GM21723 (cell line): ENCODE measurements around the gene GNAZ.
"Not testable (repeated sequence)": the region's sequence is repeated elsewhere in the genome, so short reads cannot be mapped to it uniquely, and the experiment has no call there.

ENCODE experiments used
- ATAC-seq: cut with Tn5 transposase; IDR thresholded peaks from one replicate; pipeline ENCODE4 v1.9.1; 2021; ENCODE audit warnings: mild to moderate bottlenecking, moderate library complexity; ENCODE audit not compliant: unreplicated experiment

GNAZ gene

DNA sequence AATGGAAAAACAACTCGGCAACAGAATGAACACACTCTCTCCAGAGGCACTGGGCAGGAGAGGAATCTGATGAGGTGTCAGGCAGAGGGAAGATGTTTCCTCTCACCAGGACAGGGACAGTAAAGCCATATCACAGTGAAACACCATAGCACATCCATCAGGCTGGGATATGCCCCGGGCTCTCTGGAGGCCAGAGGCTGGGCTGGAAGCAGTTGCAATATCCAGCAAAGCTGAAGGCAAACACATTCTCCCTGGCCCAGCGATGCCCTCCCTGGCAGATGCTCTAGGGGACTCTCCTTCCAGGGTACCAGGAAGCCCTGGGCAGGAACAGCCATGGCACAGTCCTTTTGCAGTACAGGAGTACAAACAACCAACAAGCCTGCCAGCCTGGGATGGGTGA lies 60.4 kb downstream of the GNAZ start:
- no peak for ATAC-seq

DNA sequence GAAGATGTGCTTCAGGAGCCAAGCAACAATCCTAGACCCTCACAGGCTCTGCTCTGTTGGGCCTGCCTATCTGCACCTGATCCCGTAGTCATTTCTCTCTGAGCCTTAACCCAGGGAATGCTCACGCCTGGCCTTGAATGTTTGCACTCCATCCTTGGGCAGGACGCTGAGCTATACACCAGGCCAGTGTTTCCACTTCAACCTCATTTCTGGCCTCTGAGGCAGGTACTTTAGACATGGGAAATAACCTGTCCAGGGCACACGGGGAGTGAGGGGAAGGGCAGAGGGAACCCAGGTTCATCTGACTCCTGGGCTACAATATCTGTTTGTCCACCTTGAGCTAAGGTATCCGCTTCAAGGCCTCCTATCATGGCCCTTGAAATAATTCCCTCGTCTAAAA lies 61.6 kb downstream of the GNAZ start:
- no peak for ATAC-seq

DNA sequence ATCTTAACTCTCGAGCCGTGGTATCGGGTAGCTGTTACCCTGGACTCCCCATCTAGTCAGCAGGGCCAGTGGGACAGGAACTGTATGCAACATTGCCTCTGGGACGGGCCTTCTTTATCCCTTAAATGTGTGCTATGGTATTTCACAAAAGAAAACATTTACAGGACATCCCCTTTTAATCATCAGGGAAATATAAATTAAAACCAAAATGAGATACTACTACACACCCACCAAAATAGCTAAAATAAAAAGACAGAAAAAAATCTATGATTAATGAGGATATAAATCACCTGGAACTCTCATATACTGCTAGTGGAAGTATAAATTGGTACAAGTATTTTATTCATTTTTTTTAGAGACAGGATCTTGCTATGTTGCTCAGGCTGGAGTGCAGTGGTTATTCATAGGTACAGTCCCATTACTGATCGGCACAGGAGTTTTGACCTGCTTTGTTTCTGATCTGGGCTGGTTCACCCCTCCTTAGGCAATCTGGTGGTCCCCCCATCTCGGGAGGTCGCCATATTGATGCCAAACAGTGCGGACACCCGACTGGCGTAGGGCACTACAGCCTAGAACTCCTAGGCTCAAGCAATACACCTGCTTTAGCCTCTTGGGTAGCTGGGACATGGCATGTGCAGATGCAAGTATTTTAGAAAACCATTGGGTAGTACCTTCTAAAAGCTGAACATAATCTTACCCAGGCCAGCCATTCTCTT lies 62.2 kb downstream of the GNAZ start:
- no peak for ATAC-seq

DNA sequence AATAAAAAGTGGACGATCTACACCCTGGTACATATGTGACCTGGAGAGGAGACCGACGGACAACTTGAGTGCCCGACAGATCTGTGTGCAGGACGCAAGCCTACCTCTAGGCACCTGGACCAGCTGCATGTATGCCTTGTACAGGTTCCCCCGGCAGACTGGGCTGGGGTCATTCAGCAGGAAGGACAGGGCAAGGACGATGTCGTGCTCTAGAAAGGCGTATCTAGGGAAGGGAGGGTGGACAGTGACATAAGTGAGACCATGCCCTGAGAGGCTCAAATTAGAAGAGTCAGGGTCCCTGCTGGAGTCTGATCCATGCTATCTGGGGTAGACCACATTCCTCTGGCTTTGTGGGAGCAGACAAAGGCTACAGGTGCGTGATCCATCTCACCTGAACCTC lies 63.6 kb downstream of the GNAZ start:
- ATAC-seq = no peak

DNA sequence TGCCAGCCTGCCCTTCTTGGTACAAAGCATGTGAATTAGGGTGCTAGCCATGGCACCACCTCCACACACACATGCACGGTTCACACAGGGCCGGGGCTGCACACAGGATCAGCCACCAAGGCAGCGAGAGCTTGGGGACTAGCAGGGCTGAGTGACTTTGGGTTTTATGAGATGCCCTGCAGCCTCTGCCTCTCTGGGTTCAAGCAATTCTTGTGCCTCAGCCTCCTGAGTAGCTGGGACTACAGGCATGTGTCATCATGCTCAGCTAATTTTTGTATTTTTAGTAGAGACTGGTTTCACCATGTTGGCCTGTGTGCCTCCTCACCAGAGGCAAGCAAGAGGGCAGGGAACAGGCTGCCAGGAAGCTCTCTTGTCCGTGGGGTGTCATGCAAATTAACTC lies 66.7 kb downstream of the GNAZ start:
- ATAC-seq = not testable (repeated sequence)

DNA sequence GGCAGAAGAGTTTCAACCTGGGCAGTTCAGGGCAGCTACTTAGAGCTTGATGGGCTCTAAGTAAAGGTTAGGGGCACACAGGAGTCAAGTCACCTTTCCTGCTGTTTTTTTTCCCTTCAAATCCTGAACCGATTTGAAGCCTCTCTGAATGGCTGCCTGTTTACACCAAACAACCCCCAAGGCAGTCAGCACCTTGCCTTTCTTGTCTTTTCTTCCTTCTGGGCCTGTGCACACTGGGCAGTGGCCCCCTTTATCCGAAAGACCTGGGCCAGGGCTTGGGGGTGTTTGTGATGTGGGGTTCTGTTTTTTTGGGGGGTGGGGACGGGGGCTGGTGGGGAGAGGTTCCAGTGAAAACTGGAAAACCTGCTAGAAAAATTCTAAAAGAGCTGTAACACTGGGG lies 67.1 kb downstream of the GNAZ start:
- ATAC-seq = no peak

DNA sequence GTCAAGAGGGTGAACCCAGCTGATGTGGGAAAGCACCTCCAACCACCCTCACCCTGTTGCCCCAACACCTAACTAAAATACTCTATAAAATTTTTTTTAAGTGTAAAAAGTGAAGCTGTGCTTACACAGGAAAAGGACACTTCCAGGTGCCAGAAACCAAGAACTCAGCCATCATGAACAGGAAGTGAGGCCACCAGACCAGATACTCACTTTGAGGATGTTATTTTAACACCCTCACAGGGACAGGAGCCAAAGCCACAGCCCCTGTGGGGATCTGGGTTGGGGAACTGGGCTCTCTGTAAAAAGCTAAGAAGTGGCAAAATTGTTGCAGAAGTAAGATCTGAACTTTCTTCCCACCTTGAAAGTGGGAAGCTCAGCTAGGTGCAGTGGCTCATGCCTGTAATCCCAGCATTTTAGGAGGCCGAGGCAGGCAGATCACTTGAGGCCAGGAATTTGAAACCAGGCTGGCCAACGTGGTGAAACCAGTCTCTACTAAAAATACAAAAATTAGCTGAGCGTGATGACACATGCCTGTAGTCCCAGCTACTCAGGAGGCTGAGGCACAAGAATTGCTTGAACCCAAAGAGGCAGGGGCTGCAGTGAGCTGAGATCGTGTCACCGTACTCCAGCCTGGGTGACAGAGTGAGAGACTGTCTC lies 67.7 kb downstream of the GNAZ start:
- no peak for ATAC-seq

DNA sequence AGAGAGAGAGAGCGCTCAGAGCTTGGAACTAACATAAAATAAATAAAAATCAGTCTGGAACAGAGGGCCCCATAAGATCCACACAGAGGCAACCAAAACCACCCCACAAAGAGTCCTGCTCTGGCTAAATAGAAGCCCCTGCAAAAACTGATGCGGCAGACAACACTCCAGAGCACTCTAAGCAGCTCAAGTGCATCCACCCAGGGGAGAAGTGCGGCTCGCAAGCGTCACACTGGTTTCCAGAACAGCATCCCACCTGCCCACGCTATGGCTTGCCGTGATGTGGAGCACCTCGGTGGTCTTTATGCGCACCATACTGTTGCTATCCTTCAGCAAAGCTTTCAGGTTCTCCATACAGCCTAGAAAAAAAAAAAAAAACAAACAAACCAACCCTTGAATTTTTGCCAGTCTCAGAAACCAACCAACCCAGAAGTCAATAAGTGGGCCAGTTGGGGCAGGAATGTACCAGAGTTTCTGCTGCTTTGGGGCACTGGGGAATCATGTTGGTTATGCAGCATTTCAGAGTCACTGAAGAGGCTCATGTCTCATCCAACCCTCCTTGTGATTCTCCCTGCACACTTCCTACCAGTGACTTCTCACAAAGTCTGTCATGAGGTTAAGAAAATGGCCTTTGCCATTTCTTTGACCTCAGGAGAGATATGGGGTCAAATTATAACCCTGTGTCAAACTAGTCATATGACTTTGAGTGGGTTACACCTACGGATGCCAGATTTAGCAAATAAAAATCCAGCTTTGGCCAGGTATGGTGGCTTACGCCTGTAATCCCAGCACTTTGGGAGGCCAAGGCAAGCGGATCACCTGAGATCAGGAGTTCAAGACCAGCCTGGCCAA lies 68.5 kb downstream of the GNAZ start:
- ATAC-seq = no peak

DNA sequence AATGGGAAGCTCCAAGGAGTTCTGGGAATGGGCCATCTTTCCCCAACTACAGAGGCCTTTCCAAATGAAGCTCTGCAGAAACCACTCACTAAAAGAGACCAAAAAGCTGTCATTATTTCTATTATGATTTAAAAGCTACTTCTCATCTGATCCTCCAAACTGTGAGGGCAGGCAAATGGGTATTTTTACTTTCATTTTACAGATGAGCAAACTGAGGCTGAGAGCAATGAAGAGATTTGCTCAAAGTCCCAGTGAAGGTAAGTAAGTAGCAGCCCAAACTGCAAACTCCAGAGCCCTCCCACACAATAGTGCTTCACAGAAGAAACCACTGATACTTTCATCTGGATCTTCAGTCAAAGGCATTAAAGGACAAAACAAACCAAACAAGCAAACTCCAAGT lies 70.1 kb downstream of the GNAZ start:
- ATAC-seq = no peak

DNA sequence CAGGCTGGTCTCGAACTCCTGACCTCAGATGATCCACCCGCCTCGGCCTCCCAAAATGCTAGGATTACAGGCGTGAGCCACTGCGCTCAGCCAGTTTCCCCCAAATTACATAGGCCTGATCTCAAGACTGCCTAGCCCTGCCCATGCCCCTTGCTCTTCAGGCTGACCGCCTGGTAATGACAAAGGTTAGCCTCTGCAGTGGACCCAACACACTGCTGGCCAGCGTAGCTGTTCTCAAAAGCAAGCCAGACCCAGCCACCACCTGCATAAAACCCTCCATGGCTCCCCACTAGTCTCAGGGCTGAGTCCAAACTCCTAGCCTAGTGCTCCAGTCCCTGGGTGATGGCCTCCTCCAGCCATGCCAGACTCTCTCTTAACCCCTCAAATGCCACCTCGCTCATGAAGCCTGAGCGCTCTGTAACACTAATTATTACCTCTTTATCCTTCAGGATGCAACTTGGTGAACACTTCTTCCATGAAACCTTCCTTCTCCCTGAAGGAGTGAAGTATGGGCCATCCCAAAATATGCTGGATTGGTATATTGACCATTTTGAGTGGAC lies 72.3 kb downstream of the GNAZ start:
- ATAC-seq = no peak

DNA sequence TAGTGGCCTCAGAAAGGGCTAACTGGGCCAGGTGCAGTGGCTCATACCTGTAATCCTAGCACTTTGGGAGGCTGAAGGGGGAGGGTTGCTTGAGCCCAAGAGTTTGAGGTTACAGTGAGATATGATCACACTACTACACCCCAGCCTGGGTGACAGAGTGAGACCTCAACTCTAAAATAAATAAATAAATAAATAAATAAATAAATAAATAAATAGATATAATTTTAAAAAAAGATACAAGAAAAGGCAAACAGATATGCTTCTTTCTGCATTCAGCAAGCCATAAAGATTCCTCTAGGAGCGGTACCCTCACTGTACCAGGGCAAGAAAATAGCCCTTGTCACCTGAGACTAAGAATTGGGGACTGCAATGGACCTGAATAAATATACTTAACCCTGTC lies 72.8 kb downstream of the GNAZ start:
- no peak for ATAC-seq

DNA sequence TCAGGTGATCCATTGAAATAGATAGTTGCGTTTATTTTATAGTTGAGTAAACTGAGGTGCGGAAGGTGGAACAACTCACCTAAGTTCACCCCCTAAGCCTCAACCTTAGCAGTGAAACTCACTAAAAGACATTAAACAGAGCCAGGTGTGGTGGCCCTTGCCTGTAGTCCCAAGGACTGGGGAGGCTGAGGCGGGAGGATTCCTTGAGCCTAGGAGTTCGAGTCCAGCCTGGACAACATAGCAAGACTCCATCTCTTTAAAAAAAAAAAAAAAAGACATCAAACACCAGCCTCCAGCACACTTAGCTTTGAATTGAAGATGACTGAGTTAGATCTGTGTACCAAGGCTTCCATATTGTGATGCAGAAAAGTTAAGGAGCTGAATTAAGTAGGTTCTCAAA lies 74.1 kb downstream of the GNAZ start:
- ATAC-seq = no peak

DNA sequence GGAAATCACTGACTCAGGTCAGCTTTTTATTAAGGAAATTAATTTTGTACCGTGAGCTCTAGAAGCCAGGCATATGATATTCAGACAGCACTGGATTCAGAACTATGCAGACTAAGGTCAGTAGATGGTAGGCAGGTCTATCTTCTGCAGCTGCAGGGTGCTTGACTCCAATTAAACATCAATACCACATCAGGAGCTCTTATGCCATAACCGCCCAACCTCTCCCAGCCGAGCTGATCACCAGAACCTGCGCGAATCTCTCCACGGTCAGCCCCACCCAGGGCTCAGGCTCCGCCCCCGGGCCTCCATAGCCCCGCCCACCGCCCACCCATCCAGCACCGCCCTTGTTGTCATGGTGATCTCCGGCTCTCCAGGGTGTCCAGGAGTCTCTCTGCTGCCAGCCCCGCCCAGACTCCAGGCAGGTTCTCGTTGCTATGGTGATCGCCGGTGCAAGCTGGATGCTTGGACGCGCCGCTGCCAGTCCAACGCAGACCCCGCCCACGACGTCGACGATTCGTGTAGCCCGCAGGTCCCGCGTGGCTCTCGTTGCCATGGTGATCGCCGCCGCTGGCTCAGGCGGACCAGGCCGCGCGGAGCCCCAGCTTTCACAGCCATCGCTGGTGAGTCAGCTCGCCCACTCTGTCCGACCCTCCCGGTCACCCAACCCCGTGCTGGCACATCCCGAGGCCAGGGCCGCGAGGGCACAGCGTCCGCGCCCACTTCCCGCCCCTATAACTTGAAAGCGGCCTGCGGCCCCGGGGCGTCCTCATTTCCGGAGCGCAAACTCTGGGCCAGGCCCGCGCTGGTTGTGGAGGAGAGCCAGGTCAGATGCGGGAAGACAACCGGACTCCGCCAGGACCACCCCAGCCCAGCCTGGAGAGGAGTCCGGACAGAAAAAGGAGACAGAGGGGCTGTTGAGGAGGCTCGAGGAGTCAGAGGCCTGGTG lies 74.9 kb downstream of the GNAZ start, which contains the start of gene RAB36:
TSS of gene RAB36 (plus strand) at position 546 of the 946 bp plus-strand sequence. CDS start 1,140 bp downstream, outside the sequence.
- no peak for ATAC-seq

DNA sequence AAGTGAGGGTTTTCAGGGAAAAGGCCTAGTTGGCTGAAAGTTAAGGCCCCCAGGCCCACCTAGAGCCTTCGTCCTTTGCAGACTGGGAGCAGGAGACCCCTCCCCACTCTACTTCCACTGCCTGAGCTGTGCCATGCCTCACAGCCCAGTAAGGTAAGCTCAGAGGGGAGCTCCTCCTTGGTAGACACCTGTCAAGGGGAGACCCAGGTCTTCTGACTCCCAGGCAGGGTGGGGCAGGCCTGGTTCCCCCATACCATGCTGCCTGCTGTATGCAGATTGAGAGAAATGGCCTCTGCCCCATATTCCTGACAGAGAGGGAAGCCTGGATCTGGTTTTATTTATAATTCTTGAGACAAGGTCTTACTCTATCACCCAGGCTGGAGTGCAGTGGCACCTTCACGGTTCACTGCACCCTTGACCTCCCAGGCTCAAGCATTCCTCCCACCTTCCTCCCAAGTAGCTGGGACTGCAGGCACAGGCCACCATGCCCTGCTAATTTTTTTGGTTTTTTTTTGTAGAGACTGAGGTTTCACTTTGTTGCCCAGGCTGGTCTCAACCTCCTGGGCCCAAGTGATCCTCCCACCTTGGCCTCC lies 75.7 kb downstream of the GNAZ start:
- ATAC-seq = no peak

DNA sequence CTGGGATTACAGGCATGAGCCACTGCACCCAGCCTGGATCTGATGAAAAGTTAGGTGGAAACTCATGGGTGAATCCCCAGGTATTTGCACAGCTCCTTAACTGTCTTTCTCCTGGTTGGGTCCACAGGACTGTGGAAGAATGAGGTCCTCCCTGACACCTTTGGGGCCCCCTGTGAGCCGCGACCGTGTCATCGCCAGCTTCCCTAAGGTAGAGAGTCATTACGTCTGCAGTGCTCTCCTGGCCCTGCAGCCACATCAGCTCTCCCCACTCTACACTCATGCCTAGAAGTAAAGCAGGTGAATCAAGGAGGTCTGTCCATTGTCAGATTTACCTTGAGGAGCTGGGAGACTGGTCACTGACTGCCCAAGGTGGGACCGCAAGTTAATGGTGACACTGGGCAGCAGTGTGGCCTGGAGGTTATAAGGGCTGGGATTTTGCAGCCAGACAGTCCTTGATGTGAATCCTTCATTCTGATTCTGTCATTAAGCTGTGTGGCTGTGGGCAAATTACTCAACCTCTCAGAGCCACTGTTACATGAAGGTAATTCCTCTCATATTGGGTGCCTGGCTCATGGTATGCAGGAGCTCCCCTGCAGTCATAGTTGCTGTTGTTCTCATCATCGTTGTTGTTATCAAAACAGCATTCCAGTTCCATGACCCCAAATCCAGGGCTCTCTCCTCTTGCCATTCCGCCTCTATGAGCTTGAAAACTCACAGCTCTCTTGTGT lies 76.3 kb downstream of the GNAZ start:
- no peak for ATAC-seq

DNA sequence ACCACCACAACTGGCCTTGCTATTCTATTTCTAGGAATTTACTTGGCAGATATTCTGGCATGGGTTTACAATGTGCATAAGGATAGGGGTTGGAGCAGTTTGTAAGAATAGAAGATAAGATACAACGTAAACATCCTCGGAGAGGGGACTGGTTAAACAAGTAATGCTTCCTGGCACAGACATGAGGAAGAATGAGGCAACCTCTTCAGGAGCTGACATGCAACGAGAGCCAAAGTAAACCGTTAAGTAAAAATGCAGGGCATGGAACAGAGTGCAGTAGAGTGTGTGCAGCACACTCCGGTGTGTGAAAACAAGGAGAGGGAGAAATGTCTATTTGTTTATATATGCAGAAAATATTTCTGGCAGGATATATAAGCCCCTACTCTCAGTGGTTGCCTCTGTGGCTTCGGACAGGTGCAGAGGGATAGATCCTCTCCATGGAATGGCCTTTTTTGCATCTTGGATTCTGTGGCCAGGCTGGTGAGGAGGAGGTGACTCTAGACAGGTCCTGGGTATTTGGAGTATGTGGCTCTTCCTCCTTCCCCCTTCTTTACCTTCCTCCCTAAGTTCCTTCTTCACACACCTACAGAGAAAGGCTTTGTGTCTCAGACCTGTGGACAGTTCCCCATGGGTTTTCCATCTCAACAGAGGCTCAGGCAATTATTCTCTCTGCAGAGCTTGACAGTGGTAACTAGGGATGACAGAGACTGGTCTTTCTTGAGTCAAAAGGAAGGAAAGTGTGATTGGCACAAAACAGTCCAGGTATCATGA lies 77.5 kb downstream of the GNAZ start:
- ATAC-seq = no peak

DNA sequence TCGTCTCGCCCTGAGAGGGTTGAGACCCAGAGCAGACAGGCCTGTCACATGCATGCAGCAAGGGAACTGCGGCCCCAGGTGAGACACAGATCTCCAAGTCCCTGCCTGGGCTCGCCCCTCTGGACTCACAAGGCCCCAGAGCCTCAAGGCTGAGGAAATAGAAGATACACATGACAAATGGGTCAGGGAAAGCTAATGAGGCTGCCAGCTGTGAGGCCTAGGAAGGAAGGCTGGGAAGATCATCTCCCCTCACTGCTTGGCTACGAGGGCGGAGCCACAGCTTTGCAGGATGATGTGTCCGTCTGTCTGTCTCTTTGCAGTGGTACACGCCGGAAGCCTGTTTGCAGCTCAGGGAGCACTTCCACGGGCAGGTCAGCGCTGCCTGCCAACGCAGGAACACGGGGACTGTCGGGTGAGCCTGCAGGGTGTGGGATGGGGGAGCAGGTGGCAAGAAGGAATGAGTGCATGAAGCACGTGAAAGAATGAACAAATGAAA lies 79.5 kb downstream of the GNAZ start:
- ATAC-seq = no peak

DNA sequence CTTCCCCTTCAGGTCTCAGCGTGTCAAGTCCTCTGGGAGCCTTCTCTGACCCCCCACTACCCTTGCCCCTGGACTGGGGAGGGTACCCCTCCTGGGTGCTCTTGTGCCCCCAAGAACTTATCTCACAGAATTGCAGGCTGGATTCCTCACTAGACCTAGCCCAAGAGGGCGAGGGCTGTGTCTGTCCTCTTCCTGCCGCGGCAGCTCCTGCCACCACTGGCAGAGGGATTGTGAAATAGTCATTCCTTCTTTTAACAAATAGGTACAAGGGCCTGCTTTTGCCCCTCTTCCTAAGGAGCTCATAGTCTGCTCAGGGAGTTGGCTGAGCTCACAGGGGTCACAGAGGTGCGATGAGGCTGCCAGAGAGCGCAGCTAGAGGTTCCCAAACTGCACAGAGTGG lies 80.4 kb downstream of the GNAZ start:
- no peak for ATAC-seq
